GM12878 (cell line): ENCODE measurements around the gene TPR. TPM values are rescaled to one million over a fixed set of nuclear protein-coding genes. Genes with fewer than 3 reads are reported as not detected.

Experiments
- ATAC-seq: fragments of 200-7000 bp; cut with Tn5 transposase; 3 replicates; pipeline ENCODE4 v1.9.1; 2020; ENCODE audit warnings: mild to moderate bottlenecking, moderate library complexity
- BruUV-seq: library from RNA; stranded (reverse); fragments of 400-500 nt; replicated peaks from 2 replicates; lab custom pipeline; 2021; lab: Mats Ljungman, UMichigan
- CTCF ChIA-PET: fragments of 300-600 bp; sonication (Branson Sonifier 250); formaldehyde crosslinking; extraction: SDS; loops from one replicate; lab custom pipeline; 2021; ENCODE audit warnings: inconsistent platforms; lab: Yijun Ruan, JAX
- POLR2A ChIA-PET: fragments of 350-600 bp; formaldehyde crosslinking; extraction: SDS; loops from one replicate; lab custom pipeline; 2021; ENCODE audit warnings: inconsistent platforms; lab: Charles Lee
- RAD21 ChIA-PET: fragments of 300-600 bp; sonication (Branson Sonifier 250); formaldehyde crosslinking; loops from one replicate; lab custom pipeline; 2023; ENCODE audit warnings: antibody characterized with exemption; ENCODE audit not compliant: unreplicated experiment; lab: Charles Lee
- SMC1A ChIA-PET: fragments of 300-600 bp; sonication (Branson Sonifier 250); formaldehyde crosslinking; loops from one replicate; lab custom pipeline; 2023; ENCODE audit not compliant: unreplicated experiment, uncharacterized antibody; lab: Charles Lee
- DNase-seq: peaks from one replicate; pipeline ENCODE4 v3.0.0-alpha.2; 2011; ENCODE audit warnings: low read depth, low spot score
- FAIRE-seq: peaks from 3 replicates; lab custom pipeline; 2011; peaks lifted over from hg19 to GRCh38; lab: Jason Lieb, UNC
- H2AFZ ChIP-seq: 2 replicates; pipeline ENCODE4 v1.6.0; 2011; ENCODE audit warnings: low read depth, low read length, control low read depth; ENCODE audit not compliant: control insufficient read depth
- H3K27ac ChIP-seq: 2 replicates; pipeline ENCODE4 v1.5.1; 2011; ENCODE audit warnings: control low read depth; ENCODE audit not compliant: control insufficient read depth, insufficient read depth
- H3K27me3 ChIP-seq, 2 experiments: replicated peaks in 1 of 2; 2 replicates each; pipeline versions ENCODE4 v1.6.0 to v1.6.1; 2011; ENCODE audit warnings: low read length in 1 of 2; ENCODE audit not compliant: control insufficient read depth in 2 of 2, insufficient read depth in 2 of 2
- H3K36me3 ChIP-seq, 2 experiments: 2 replicates each; pipeline ENCODE4 v1.5.1; 2011; ENCODE audit warnings: low read length in 1 of 2; ENCODE audit not compliant: control insufficient read depth in 2 of 2, insufficient read depth in 2 of 2
- H3K4me1 ChIP-seq: 2 replicates; pipeline ENCODE4 v1.6.1; 2011; ENCODE audit warnings: mild to moderate bottlenecking, low read length, moderate library complexity, mixed read lengths; ENCODE audit not compliant: control insufficient read depth, insufficient read depth
- H3K4me2 ChIP-seq: 2 replicates; pipeline ENCODE4 v1.6.0; 2011; ENCODE audit warnings: control low read depth; ENCODE audit not compliant: control insufficient read depth, insufficient read depth
- H3K4me3 ChIP-seq: fragments of 200-600 bp; sonication (generic); 2 replicates; pipeline ENCODE4 v1.5.1; 2016
- H3K79me2 ChIP-seq: 2 replicates; pipeline ENCODE4 v1.6.0; 2011; ENCODE audit warnings: low read length; ENCODE audit not compliant: control insufficient read depth, insufficient read depth
- H3K9ac ChIP-seq: 2 replicates; pipeline ENCODE4 v1.8.0; 2011; ENCODE audit warnings: low read length, control low read depth, mixed read lengths; ENCODE audit not compliant: control insufficient read depth, insufficient read depth
- H3K9me3 ChIP-seq: replicated peaks from 3 replicates; pipeline ENCODE4 v1.5.1; 2011; ENCODE audit warnings: mild to moderate bottlenecking, low read length; ENCODE audit not compliant: control insufficient read depth, insufficient read depth
- H4K20me1 ChIP-seq: 2 replicates; pipeline ENCODE4 v1.6.0; 2011; ENCODE audit not compliant: control insufficient read depth, insufficient read depth
- CBX5 ChIP-seq: sonication (generic); IDR thresholded peaks from 2 replicates; pipeline ENCODE4 v1.6.1; 2016; ENCODE audit warnings: low read depth, moderate library complexity, mild to moderate bottlenecking, inconsistent platforms
- CREB1 ChIP-seq: IDR thresholded peaks from 2 replicates; pipeline ENCODE4 v1.6.1; 2012; ENCODE audit warnings: low read depth, mild to moderate bottlenecking, inconsistent platforms
- DPF2 ChIP-seq: fragments of 450-650 bp; IDR thresholded peaks from 2 replicates; pipeline ENCODE4 v1.6.1; 2017; ENCODE audit warnings: mild to moderate bottlenecking
- ELK1 ChIP-seq: IDR thresholded peaks from 2 replicates; pipeline ENCODE4 v1.6.1; 2012; ENCODE audit warnings: low read depth, low read length, improper control_type of control experiment
- EP300 ChIP-seq, 2 experiments: fragments of 150-350 bp in 1 of 2; IDR thresholded peaks; 2 replicates each; pipeline ENCODE4 v1.6.1; 2011 to 2012; ENCODE audit warnings: low read depth in 2 of 2, low read length in 2 of 2, borderline replicate concordance in 1 of 2, improper control_type of control experiment in 1 of 2, inconsistent platforms in 1 of 2; ENCODE audit not compliant: control insufficient read depth in 1 of 2
- FOS ChIP-seq: IDR thresholded peaks from 3 replicates; pipeline ENCODE4 v1.6.1; 2011; ENCODE audit warnings: borderline replicate concordance; ENCODE audit not compliant: insufficient read length; ENCODE audit errors: extremely low read depth
- GABPA ChIP-seq: IDR thresholded peaks from 2 replicates; pipeline ENCODE4 v1.6.1; 2014; ENCODE audit warnings: antibody characterized with exemption, low read depth, mild to moderate bottlenecking, inconsistent platforms
- HCFC1 ChIP-seq: fragments of 150-350 bp; IDR thresholded peaks from 2 replicates; pipeline ENCODE4 v1.6.1; 2014; ENCODE audit warnings: low read length
- HDAC2 ChIP-seq: fragments of 200-600 bp; sonication (generic); IDR thresholded peaks from 2 replicates; pipeline ENCODE4 v1.6.1; 2017
- IRF5 ChIP-seq: fragments of 450-650 bp; IDR thresholded peaks from 2 replicates; pipeline ENCODE4 v1.6.1; 2017; ENCODE audit warnings: borderline replicate concordance
- MYC ChIP-seq: IDR thresholded peaks from 2 replicates; pipeline ENCODE4 v1.6.1; 2011; ENCODE audit warnings: mild to moderate bottlenecking, low read length, moderate library complexity, inconsistent platforms; ENCODE audit not compliant: insufficient read depth, insufficient replicate concordance, insufficient read length, severe bottlenecking
- RCOR1 ChIP-seq: conservative IDR thresholded peaks from 2 replicates; pipeline ENCODE4 v1.6.1; 2012; ENCODE audit warnings: low read depth, low read length, improper control_type of control experiment
- STAT1 ChIP-seq: fragments of 450-650 bp; conservative IDR thresholded peaks from 2 replicates; pipeline ENCODE4 v1.6.1; 2014; ENCODE audit warnings: antibody characterized with exemption, mild to moderate bottlenecking
- TCF3 ChIP-seq: IDR thresholded peaks from 2 replicates; pipeline ENCODE4 v1.6.1; 2012; ENCODE audit warnings: low read depth, mild to moderate bottlenecking, low read length, borderline replicate concordance; ENCODE audit not compliant: insufficient read depth
- TCF7 ChIP-seq: IDR thresholded peaks from 2 replicates; pipeline ENCODE4 v1.6.1; 2014; ENCODE audit warnings: antibody characterized with exemption, borderline replicate concordance
- USF1 ChIP-seq: IDR thresholded peaks from 2 replicates; pipeline ENCODE4 v1.6.1; 2011; ENCODE audit warnings: borderline replicate concordance, low read depth, mild to moderate bottlenecking, moderate library complexity, mixed read lengths, low read length; ENCODE audit not compliant: insufficient read depth; ENCODE audit errors: extremely low read length
- ZBED1 ChIP-seq: IDR thresholded peaks from 2 replicates; pipeline ENCODE4 v1.6.1; 2016; ENCODE audit warnings: borderline replicate concordance
- ZNF207 ChIP-seq: fragments of 450-650 bp; IDR thresholded peaks from 2 replicates; pipeline ENCODE4 v1.6.1; 2014; ENCODE audit warnings: antibody characterized with exemption, mild to moderate bottlenecking, borderline replicate concordance
- ZNF24 ChIP-seq: fragments of 450-650 bp; IDR thresholded peaks from 2 replicates; pipeline ENCODE4 v1.6.1; 2017; ENCODE audit warnings: antibody characterized with exemption, mild to moderate bottlenecking
- ZSCAN29 ChIP-seq: fragments of 450-650 bp; IDR thresholded peaks from 2 replicates; pipeline ENCODE4 v1.6.1; 2017; ENCODE audit warnings: mild to moderate bottlenecking, moderate library complexity
- WGBS: methylation state at CpG from one replicate; pipeline ENCODE4 v1.1.6; 2016; ENCODE audit warnings: low lambda C conversion rate; ENCODE audit not compliant: insufficient replicate concordance, insufficient coverage; ENCODE audit errors: missing lambda C conversion rate; 5-methylcytosine and 5-hydroxymethylcytosine counted together
- in situ Hi-C: fragments of 300-500 bp; cut with MboI; formaldehyde crosslinking; loops from 9 replicates; pipeline ENCODE4 v1.14.3; 2018; ENCODE audit warnings: mixed read lengths
- intact Hi-C: fragments of 100-400 bp; cut with micrococcal nuclease; formaldehyde crosslinking; loops from one replicate; pipeline ENCODE4 v1.14.2; 2022; ENCODE audit not compliant: unreplicated experiment
- polyA plus RNA-seq, 11 experiments: library from polyadenylated mRNA; depleted of rRNA in 4 of 11; unstranded in 6 of 11; stranded (reverse) in 5 of 11; fragments of >200 nt; fragmentation: Nextera tagmentation in 4 of 11; fragmentation: Illumina TruSeq in 1 of 11; extraction: Ambion mirVana in 4 of 11; extraction: Trizol in 1 of 11; gene quantifications; 1 replicate in 1 of 11; 2 replicates in 10 of 11; pipeline versions ENCODE4 v1.2.1 to v1.2.3, GENCODE V29; 2011 to 2016; ENCODE audit warnings: inconsistent platforms in 2 of 11, missing spikeins in 2 of 11, low read depth in 1 of 11
- total RNA-seq, 4 experiments: library from RNA; depleted of rRNA in 3 of 4; stranded (reverse); fragments of >200 nt in 3 of 4; fragmentation: Illumina TruSeq in 1 of 4; extraction: Trizol in 1 of 4; gene quantifications; 2 replicates each; pipeline versions ENCODE4 v1.2.1 to v1.2.3, GENCODE V29; 2013 to 2021

The TPR gene
- total and polyA plus RNA-seq, 10 of the 15 experiments (the other 5 are each of a cell fraction or from before 2014, with no cell fraction given) = 30.9 to 122 (median 92.2) TPM

GRCh38 chr1:186421446-186421845 is 46.4 kb upstream of the TPR start (continued):
- TF ChIP-seq TCF3 (no peak), CREB1 (no peak)
- TF ChIP-seq, all 136 proteins: peak for 0

DNA sequence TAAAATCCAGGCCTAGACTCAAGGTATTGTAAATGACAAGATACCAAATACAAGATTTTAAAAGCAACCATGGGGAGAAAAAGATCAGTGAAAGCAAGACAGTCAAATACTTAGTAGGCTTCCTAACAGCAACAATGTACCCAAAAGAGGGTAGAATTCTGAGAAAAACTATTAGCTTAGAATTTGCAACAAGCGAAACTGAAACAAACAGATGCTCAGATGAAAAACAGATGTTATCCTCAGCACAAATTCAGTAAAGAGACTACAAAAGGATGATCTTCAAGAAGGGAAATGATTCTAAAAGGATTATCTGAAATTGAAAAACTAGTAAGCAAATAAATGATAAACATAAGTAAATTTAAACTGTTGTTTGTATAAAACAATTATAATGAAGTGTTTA is 45.9 kb upstream of the TPR start:
- no peak overlapping the region for H3K4me2 ChIP-seq
- peaks cover 0 to 8% of the 10 kb centered on the region in 2 experiments; a peak in 2 of 4 replicates for H3K36me3 ChIP-seq
- SMC1A ChIA-PET = interaction anchor here (0.9 to 1.3 kb wide), 4 partner anchors 11 to 48 kb away, joined by 3 to 5 read pairs (median 4); no protein-coding TSS in a partner anchor
- intact Hi-C loops (no loop called here), in situ Hi-C loops (no loop called here)
- no peaks in the 10 kb centered on the region for H4K20me1 ChIP-seq
- H3K4me3 ChIP-seq = no peak overlapping the region
- RAD21 ChIA-PET = interaction anchor here (1.5 kb wide), 1 partner anchor 17 kb away, joined by 5 read pairs; no protein-coding TSS in a partner anchor
- no peak overlapping the region for H3K9ac ChIP-seq
- peak overlapping the region; percentile 18; the same call in 1 of the 2 replicates for H3K27ac ChIP-seq
- H3K4me1 ChIP-seq = peaks cover 8% of the 10 kb centered on the region
- H2AFZ ChIP-seq = no peak overlapping the region
- no peaks in the 10 kb centered on the region for H3K27me3 ChIP-seq
- DNase-seq = no peak
- no TSS peak for BruUV-seq
- H3K9me3 ChIP-seq = no peaks in the 10 kb centered on the region
- peak; percentile 71 for ATAC-seq
- CTCF ChIA-PET = interaction anchor here (0.6 to 1.3 kb wide), 4 partner anchors 46 to 562 kb away, joined by 3 to 5 read pairs (median 3); partner anchors contain the start of genes ODR4 and TPR
- TF ChIP-seq HDAC2 (no peak), ELK1 (no peak), STAT1 (no peak), HCFC1 (no peak), GABPA (no peak), FOS (no peak), IRF5 (no peak), ZSCAN29 (no peak), ZBED1 (no peak), EP300 (IDR thresholded peaks at IDR 0.05; ENCODE audit: borderline replicate concordance in 1 of 2, control insufficient read depth in 1 of 2, low read depth in 2 of 2, low read length in 2 of 2) (no peak), ZNF24 (no peak), MYC (no peak), USF1 (no peak), TCF3 (no peak), CBX5 (no peak), ZNF207 (no peak), TCF7 (no peak), RCOR1 (no peak), DPF2 (no peak)
- POLR2A ChIA-PET = interaction anchor here (1.0 kb wide), 1 partner anchor 12 kb away, joined by 4 read pairs; no protein-coding TSS in a partner anchor
- H3K79me2 ChIP-seq = no peaks in the 10 kb centered on the region
- 0% methylated on average over 1 of the region's 1 CpG for WGBS
- FAIRE-seq = peak; percentile 86
